ENCODE results near the gene CDH22. TPM values are rescaled to one million over a fixed set of nuclear protein-coding genes. Genes with fewer than 3 reads are reported as not detected.

The CDH22 gene
- total RNA-seq, 1 donor from 2014 or later: 0.13 TPM

- Histone ChIP-seq H3K4me2 (no peak overlapping the region), H3K9me3 (ENCODE audit: low read depth) (no peaks in the 10 kb centered on the region), H3F3A (ENCODE audit: low read depth) (no peaks in the 10 kb centered on the region), H4K20me1 (ENCODE audit: low read depth) (no peaks in the 10 kb centered on the region), H3K9ac (no peak overlapping the region), H3K4me1 (no peaks in the 10 kb centered on the region), H2AFZ (replicated peaks) (no peak overlapping the region), H3K27ac (no peak overlapping the region), H3K79me2 (ENCODE audit: low read depth) (no peaks in the 10 kb centered on the region), H3K4me3 (no peak overlapping the region), H3K27me3 (peaks cover 32% of the 10 kb centered on the region), H3K36me3 (no peaks in the 10 kb centered on the region)
- no peaks in the 10 kb centered on the region for H3K9me3 Mint-ChIP-seq
- H3K4me3 Mint-ChIP-seq: no peak overlapping the region
- H3K27ac Mint-ChIP-seq: no peak overlapping the region
- DNase-seq (ENCODE audit: low spot score): no peak
- TF ChIP-seq EZH2phosphoT487 (IDR thresholded peaks at IDR 0.05) (no peak), CTCF (IDR thresholded peaks at IDR 0.05) (no peak), EZH2 (IDR thresholded peaks at IDR 0.05) (no peak)
- no peaks in the 10 kb centered on the region for H3K36me3 Mint-ChIP-seq
- H3K27me3 Mint-ChIP-seq (ENCODE audit: insufficient read depth, low read depth): peaks cover 17% of the 10 kb centered on the region
- H3K4me1 Mint-ChIP-seq: peaks cover 3% of the 10 kb centered on the region
These were observed 47.3 kb downstream of the CDH22 start for GRCh38 chr20:46260936-46261454.

GRCh38 chr20:46260480-46260879 lies 47.8 kb downstream of the CDH22 start:
- no peaks in the 10 kb centered on the region for H3K4me1 ChIP-seq
- H3K36me3 Mint-ChIP-seq: no peaks in the 10 kb centered on the region
- H2AFZ ChIP-seq (replicated peaks): no peak overlapping the region
- peaks cover 14% of the 10 kb centered on the region for H3K27me3 Mint-ChIP-seq (ENCODE audit: insufficient read depth, low read depth)
- peaks cover 32% of the 10 kb centered on the region for H3K27me3 ChIP-seq
- no peak for DNase-seq (ENCODE audit: low spot score)
- H3K9me3 Mint-ChIP-seq: no peaks in the 10 kb centered on the region
- H3K4me2 ChIP-seq: no peak overlapping the region
- TF ChIP-seq EZH2phosphoT487 (IDR thresholded peaks at IDR 0.05): no peak
- no peak for TF ChIP-seq EZH2 (IDR thresholded peaks at IDR 0.05)
- no peak for TF ChIP-seq CTCF (IDR thresholded peaks at IDR 0.05)
- no peak overlapping the region for H3K4me3 Mint-ChIP-seq
- no peak overlapping the region for H3K27ac Mint-ChIP-seq
- no peak overlapping the region for H3K27ac ChIP-seq
- no peak overlapping the region for H3K9ac ChIP-seq
- no peaks in the 10 kb centered on the region for H3F3A ChIP-seq (ENCODE audit: low read depth)
- no peak overlapping the region for H3K4me3 ChIP-seq
- no peaks in the 10 kb centered on the region for H4K20me1 ChIP-seq (ENCODE audit: low read depth)
- peaks cover 3% of the 10 kb centered on the region for H3K4me1 Mint-ChIP-seq
- no peaks in the 10 kb centered on the region for H3K36me3 ChIP-seq
- no peaks in the 10 kb centered on the region for H3K79me2 ChIP-seq (ENCODE audit: low read depth)
- no peaks in the 10 kb centered on the region for H3K9me3 ChIP-seq (ENCODE audit: low read depth)

- Mint-ChIP-seq H3K9me3 (no peaks in the 10 kb centered on the region), H3K27ac (no peak overlapping the region), H3K27me3 (ENCODE audit: insufficient read depth, low read depth) (peaks cover 14% of the 10 kb centered on the region), H3K4me3 (no peak overlapping the region), H3K36me3 (no peaks in the 10 kb centered on the region), H3K4me1 (peaks cover 3% of the 10 kb centered on the region)
- DNase-seq (ENCODE audit: low spot score): no peak
- Histone ChIP-seq H3K4me2 (no peak overlapping the region), H3K9ac (no peak overlapping the region), H2AFZ (replicated peaks) (no peak overlapping the region), H3K79me2 (ENCODE audit: low read depth) (no peaks in the 10 kb centered on the region), H3K4me1 (no peaks in the 10 kb centered on the region), H3K27ac (no peak overlapping the region), H3F3A (ENCODE audit: low read depth) (no peaks in the 10 kb centered on the region), H4K20me1 (ENCODE audit: low read depth) (no peaks in the 10 kb centered on the region), H3K27me3 (peaks cover 40% of the 10 kb centered on the region), H3K9me3 (ENCODE audit: low read depth) (no peaks in the 10 kb centered on the region), H3K4me3 (no peak overlapping the region), H3K36me3 (no peaks in the 10 kb centered on the region)
- TF ChIP-seq CTCF (IDR thresholded peaks at IDR 0.05) (no peak), EZH2phosphoT487 (IDR thresholded peaks at IDR 0.05) (no peak), EZH2 (IDR thresholded peaks at IDR 0.05) (no peak)
These were observed 48.9 kb downstream of the CDH22 start for GRCh38 chr20:46259260-46259859.
